Measurements from ENCODE around the gene HIPK4.
A peak's percentile ranks its signal among the peaks of the same experiment; 100 is the strongest.

The HIPK4 gene

GRCh38 chr19:40398417-40399131 lies 8.6 kb upstream of the HIPK4 start:
- no peaks in the 10 kb centered on the region for H3K9me3 ChIP-seq (ENCODE audit: control insufficient read depth, insufficient read depth, low read length)
- peak overlapping the region; percentile 42 for H3K4me3 ChIP-seq (ENCODE audit: low read depth, low read length)
- H3K36me3 ChIP-seq (ENCODE audit: control insufficient read depth, insufficient read depth, low read length): no peaks in the 10 kb centered on the region
- peaks cover 10% of the 10 kb centered on the region for H3K27me3 ChIP-seq (ENCODE audit: control insufficient read depth, insufficient read depth, low read length)
- H3K9ac ChIP-seq (ENCODE audit: low read depth, low read length): peak overlapping the region; percentile 2
- H3K4me1 ChIP-seq (ENCODE audit: control insufficient read depth, insufficient read depth, low read length): peaks cover 3% of the 10 kb centered on the region

- H3K4me1 ChIP-seq (ENCODE audit: control insufficient read depth, insufficient read depth, low read length): peaks cover 3% of the 10 kb centered on the region
- no peak overlapping the region for H3K9ac ChIP-seq (ENCODE audit: low read depth, low read length)
- no peaks in the 10 kb centered on the region for H3K36me3 ChIP-seq (ENCODE audit: control insufficient read depth, insufficient read depth, low read length)
- H3K27me3 ChIP-seq (ENCODE audit: control insufficient read depth, insufficient read depth, low read length): peaks cover 10% of the 10 kb centered on the region
- no peak overlapping the region for H3K4me3 ChIP-seq (ENCODE audit: low read depth, low read length)
- no peaks in the 10 kb centered on the region for H3K9me3 ChIP-seq (ENCODE audit: control insufficient read depth, insufficient read depth, low read length)
Observed at GRCh38 chr19:40397568-40397906, 7.6 kb upstream of the HIPK4 start.

GRCh38 chr19:40396886-40397567 lies 7.0 kb upstream of the HIPK4 start:
- H3K27me3 ChIP-seq (ENCODE audit: control insufficient read depth, insufficient read depth, low read length): peaks cover 10% of the 10 kb centered on the region
- H3K36me3 ChIP-seq (ENCODE audit: control insufficient read depth, insufficient read depth, low read length): no peaks in the 10 kb centered on the region
- no peak overlapping the region for H3K9ac ChIP-seq (ENCODE audit: low read depth, low read length)
- H3K4me3 ChIP-seq (ENCODE audit: low read depth, low read length): no peak overlapping the region
- H3K9me3 ChIP-seq (ENCODE audit: control insufficient read depth, insufficient read depth, low read length): no peaks in the 10 kb centered on the region
- H3K4me1 ChIP-seq (ENCODE audit: control insufficient read depth, insufficient read depth, low read length): peaks cover 3% of the 10 kb centered on the region

GRCh38 chr19:40395956-40396355 lies 6.0 kb upstream of the HIPK4 start:
- peaks cover 3% of the 10 kb centered on the region for H3K4me1 ChIP-seq (ENCODE audit: control insufficient read depth, insufficient read depth, low read length)
- H3K4me3 ChIP-seq (ENCODE audit: low read depth, low read length): no peak overlapping the region
- H3K9me3 ChIP-seq (ENCODE audit: control insufficient read depth, insufficient read depth, low read length): no peaks in the 10 kb centered on the region
- H3K36me3 ChIP-seq (ENCODE audit: control insufficient read depth, insufficient read depth, low read length): no peaks in the 10 kb centered on the region
- H3K27me3 ChIP-seq (ENCODE audit: control insufficient read depth, insufficient read depth, low read length): peaks cover 10% of the 10 kb centered on the region
- H3K9ac ChIP-seq (ENCODE audit: low read depth, low read length): no peak overlapping the region

- Histone ChIP-seq H3K36me3 (ENCODE audit: control insufficient read depth, insufficient read depth, low read length) (no peaks in the 10 kb centered on the region), H3K9me3 (ENCODE audit: control insufficient read depth, insufficient read depth, low read length) (no peaks in the 10 kb centered on the region), H3K4me3 (ENCODE audit: low read depth, low read length) (no peak overlapping the region), H3K27me3 (ENCODE audit: control insufficient read depth, insufficient read depth, low read length) (peaks cover 10% of the 10 kb centered on the region), H3K9ac (ENCODE audit: low read depth, low read length) (no peak overlapping the region), H3K4me1 (ENCODE audit: control insufficient read depth, insufficient read depth, low read length) (peaks cover 3% of the 10 kb centered on the region)
Observed at GRCh38 chr19:40394816-40395210, 4.8 kb upstream of the HIPK4 start.

- H3K4me3 ChIP-seq (ENCODE audit: low read depth, low read length): no peak overlapping the region
- no peaks in the 10 kb centered on the region for H3K36me3 ChIP-seq (ENCODE audit: control insufficient read depth, insufficient read depth, low read length)
- H3K9me3 ChIP-seq (ENCODE audit: control insufficient read depth, insufficient read depth, low read length): no peaks in the 10 kb centered on the region
- peaks cover 6% of the 10 kb centered on the region for H3K27me3 ChIP-seq (ENCODE audit: control insufficient read depth, insufficient read depth, low read length)
- H3K4me1 ChIP-seq (ENCODE audit: control insufficient read depth, insufficient read depth, low read length): peaks cover 2% of the 10 kb centered on the region
- no peak overlapping the region for H3K9ac ChIP-seq (ENCODE audit: low read depth, low read length)
Observed at GRCh38 chr19:40393894-40394815, 4.2 kb upstream of the HIPK4 start.

- Histone ChIP-seq H3K9ac (ENCODE audit: low read depth, low read length) (no peak overlapping the region), H3K4me3 (ENCODE audit: low read depth, low read length) (no peak overlapping the region), H3K36me3 (ENCODE audit: control insufficient read depth, insufficient read depth, low read length) (no peaks in the 10 kb centered on the region), H3K27me3 (ENCODE audit: control insufficient read depth, insufficient read depth, low read length) (peaks cover 2% of the 10 kb centered on the region), H3K9me3 (ENCODE audit: control insufficient read depth, insufficient read depth, low read length) (no peaks in the 10 kb centered on the region), H3K4me1 (ENCODE audit: control insufficient read depth, insufficient read depth, low read length) (no peaks in the 10 kb centered on the region)
Observed at GRCh38 chr19:40392894-40393517, 3.0 kb upstream of the HIPK4 start.

GRCh38 chr19:40392123-40392522 lies 2.1 kb upstream of the HIPK4 start:
- Histone ChIP-seq H3K4me3 (ENCODE audit: low read depth, low read length) (no peak overlapping the region), H3K9ac (ENCODE audit: low read depth, low read length) (no peak overlapping the region), H3K4me1 (ENCODE audit: control insufficient read depth, insufficient read depth, low read length) (no peaks in the 10 kb centered on the region), H3K27me3 (ENCODE audit: control insufficient read depth, insufficient read depth, low read length) (no peaks in the 10 kb centered on the region), H3K36me3 (ENCODE audit: control insufficient read depth, insufficient read depth, low read length) (no peaks in the 10 kb centered on the region), H3K9me3 (ENCODE audit: control insufficient read depth, insufficient read depth, low read length) (no peaks in the 10 kb centered on the region)

GRCh38 chr19:40389404-40390083 lies 437 bp downstream of the HIPK4 start:
- no peaks in the 10 kb centered on the region for H3K9me3 ChIP-seq (ENCODE audit: control insufficient read depth, insufficient read depth, low read length)
- H3K36me3 ChIP-seq (ENCODE audit: control insufficient read depth, insufficient read depth, low read length): no peaks in the 10 kb centered on the region
- H3K27me3 ChIP-seq (ENCODE audit: control insufficient read depth, insufficient read depth, low read length): no peaks in the 10 kb centered on the region
- H3K4me1 ChIP-seq (ENCODE audit: control insufficient read depth, insufficient read depth, low read length): no peaks in the 10 kb centered on the region
- no peak overlapping the region for H3K9ac ChIP-seq (ENCODE audit: low read depth, low read length)
- no peak overlapping the region for H3K4me3 ChIP-seq (ENCODE audit: low read depth, low read length)

- Histone ChIP-seq H3K36me3 (ENCODE audit: control insufficient read depth, insufficient read depth, low read length) (no peaks in the 10 kb centered on the region), H3K4me3 (ENCODE audit: low read depth, low read length) (no peak overlapping the region), H3K9ac (ENCODE audit: low read depth, low read length) (no peak overlapping the region), H3K9me3 (ENCODE audit: control insufficient read depth, insufficient read depth, low read length) (no peaks in the 10 kb centered on the region), H3K27me3 (ENCODE audit: control insufficient read depth, insufficient read depth, low read length) (no peaks in the 10 kb centered on the region), H3K4me1 (ENCODE audit: control insufficient read depth, insufficient read depth, low read length) (no peaks in the 10 kb centered on the region)
Observed at GRCh38 chr19:40388481-40388880, 1.5 kb downstream of the HIPK4 start.

- no peaks in the 10 kb centered on the region for H3K4me1 ChIP-seq (ENCODE audit: control insufficient read depth, insufficient read depth, low read length)
- no peak overlapping the region for H3K4me3 ChIP-seq (ENCODE audit: low read depth, low read length)
- H3K27me3 ChIP-seq (ENCODE audit: control insufficient read depth, insufficient read depth, low read length): no peaks in the 10 kb centered on the region
- no peaks in the 10 kb centered on the region for H3K9me3 ChIP-seq (ENCODE audit: control insufficient read depth, insufficient read depth, low read length)
- H3K9ac ChIP-seq (ENCODE audit: low read depth, low read length): no peak overlapping the region
- H3K36me3 ChIP-seq (ENCODE audit: control insufficient read depth, insufficient read depth, low read length): no peaks in the 10 kb centered on the region
Observed at GRCh38 chr19:40387155-40387554, 2.8 kb downstream of the HIPK4 start.

Data from iPS-15b (cell line).